Activated T-cell treated with anti-CD3 and anti-CD28 coated beads for 4 hours (primary cell): ENCODE measurements around the gene UBTD2.
"Not testable (repeated sequence)": the region's sequence is repeated elsewhere in the genome, so short reads cannot be mapped to it uniquely, and the experiment has no call there.

ENCODE experiments used
- DNase-seq: peaks from one replicate; pipeline ENCODE4 v3.0.0-alpha.2; 2020

The UBTD2 gene

DNA sequence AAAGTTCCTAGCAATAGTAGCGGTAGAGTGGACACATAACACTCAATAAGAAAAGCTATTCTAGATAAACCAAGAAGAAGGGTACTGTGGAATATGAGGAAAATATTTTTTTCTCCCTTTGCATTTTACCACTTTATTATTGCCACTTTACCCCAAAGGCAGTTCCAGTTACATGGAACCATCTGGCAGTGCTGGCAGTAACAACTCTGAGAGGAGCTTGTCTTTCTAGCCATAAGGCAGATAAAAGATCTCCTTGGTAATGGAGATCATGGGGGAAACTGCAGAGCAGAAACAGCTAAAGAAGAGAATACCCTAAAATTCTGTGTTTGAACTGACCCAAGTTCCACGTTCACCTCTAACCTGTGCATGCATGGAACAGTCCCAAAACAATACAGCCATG is 38.5 kb downstream of the UBTD2 start:
- no peak for DNase-seq

GRCh38 chr5:172243302-172243701 is 40.3 kb downstream of the UBTD2 start:
- DNase-seq = no peak

- DNase-seq = no peak
These were observed 45.2 kb downstream of the UBTD2 start for GRCh38 chr5:172238334-172238733.

- DNase-seq = no peak
These were observed 47.5 kb downstream of the UBTD2 start for GRCh38 chr5:172235827-172236736.

DNA sequence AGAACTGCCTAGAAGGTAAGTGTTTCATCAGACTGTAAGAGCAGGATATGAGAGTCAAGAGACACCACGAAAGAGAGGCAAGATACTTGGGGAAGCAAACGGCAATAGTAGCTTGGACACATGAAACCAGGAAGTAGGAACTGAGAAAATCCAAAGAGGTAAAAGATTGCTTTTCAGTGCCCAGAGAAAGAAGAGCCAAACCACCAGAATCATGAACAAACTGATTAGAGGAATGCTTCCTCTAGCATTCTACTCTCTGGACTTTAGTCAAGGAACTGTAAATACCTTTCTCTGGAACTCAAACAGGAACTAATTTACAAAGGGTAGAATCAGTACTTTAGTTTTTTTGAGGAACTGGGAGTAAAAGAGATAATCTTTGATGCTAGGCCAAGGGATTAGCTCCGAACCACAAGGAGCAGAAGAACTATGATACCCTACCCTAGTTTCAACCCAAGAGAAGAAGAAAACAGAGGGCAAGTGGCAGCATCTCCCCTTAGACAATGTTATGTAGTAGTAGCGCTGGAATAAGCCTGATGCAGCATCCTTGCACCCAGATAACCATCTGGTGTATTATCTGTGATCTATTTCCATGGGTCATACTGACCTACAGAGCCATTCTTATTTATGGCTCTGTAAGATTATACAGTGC is 48.3 kb downstream of the UBTD2 start:
- no peak for DNase-seq

DNA sequence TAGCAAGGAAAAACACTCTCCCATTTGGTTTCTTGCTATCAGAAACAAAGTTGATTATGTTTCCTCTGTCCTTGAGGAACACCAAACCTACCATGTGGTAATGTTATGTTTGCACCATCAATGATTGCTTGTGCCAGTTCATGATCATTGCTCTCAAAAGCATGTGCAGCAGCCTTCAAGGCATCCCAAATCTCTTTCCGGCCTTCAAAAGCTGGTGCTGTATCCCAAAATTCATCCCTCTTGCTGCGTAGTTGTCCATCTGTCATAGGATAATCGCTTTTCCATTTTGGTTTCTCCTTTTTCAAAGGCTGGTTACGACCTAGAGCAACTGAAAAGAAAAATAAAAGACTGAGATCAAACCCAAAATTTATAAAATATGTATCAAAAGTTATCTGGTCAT is 49.5 kb downstream of the UBTD2 start:
- DNase-seq = no peak

DNA sequence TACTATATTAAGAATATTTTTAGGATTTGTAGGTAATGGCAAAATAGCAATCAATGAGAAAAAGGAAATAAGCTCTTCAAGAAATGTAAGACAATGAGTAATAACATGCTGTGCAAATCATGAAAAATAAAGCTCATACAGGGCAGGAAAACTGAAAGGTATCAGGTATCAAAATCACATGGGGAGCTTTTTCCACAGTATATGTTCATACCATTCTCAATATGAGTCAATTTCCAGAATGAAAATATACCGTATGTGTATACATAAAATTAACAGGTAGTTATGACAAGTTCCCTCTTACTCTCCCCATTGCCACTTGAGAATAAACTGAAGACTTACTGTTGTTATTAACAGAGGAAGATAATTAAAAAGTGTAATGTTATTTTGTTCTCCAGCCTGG is 53.7 kb downstream of the UBTD2 start:
- no peak for DNase-seq

DNA sequence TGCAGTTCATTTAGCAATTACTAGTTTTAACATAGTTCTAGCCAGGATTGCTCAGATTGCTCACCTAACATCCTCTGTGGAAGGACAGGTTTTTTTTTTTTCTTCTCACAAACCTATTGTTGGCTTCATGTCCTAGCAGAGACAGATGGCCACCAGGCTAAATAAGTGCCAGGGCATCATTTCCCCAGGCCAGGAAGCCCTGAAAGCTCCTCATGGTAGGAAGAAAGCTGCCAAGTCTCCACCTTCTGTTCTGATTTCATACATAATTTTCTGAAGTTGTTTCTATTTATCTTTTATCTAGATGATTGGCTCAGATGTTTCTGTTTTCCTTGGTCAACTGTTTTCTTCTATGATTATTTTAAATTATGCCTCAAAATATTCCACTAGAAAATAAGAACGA is 58.6 kb downstream of the UBTD2 start:
- no peak for DNase-seq

DNA sequence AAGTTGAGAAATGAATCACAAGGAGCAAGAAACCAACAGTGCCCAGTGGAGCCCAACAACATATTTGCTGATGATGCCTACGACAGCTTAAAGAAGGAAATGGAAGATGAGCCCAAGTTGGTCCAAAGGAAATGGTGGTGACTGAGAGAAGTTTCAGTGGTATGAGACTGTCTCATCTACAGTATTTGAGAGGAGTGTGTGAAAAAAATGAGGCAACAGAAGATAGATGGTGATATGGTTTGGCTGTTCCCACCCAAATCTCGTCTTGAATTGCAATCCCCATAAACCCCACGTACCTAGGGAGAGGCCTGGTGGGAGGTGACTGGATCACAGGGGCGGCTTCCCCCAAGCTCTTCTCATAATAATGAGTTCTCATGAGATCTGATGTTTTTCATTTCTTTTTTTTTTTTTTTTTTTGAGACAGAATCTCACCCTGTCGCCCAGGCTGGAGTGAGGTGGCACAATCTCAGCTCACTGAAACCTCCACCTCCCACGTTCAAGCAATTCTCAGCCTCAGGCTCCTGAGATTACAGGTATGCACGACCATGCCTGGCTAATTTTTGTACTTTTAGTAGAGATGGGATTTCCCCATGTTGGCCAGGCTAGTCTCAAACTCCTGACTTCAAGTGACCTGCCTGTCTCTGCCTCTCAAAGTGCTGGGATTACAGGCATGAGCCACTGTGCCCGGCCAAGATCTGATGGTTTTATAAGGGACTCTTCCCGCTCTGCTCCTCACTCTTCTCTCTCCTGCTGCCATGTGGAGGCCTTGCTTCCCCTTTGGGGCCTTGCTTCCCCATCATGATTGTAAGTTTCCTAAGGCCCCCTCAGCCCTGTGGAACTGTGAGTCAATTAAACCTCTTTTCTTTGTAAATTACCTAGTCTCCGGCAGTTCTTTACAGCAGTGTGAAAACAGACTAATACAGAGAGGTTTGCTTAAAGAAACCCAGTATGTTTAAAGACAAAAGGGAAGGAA is 59.4 kb downstream of the UBTD2 start:
- DNase-seq = no peak

GRCh38 chr5:172219296-172219695 is 64.3 kb downstream of the UBTD2 start:
- DNase-seq = no peak

DNA sequence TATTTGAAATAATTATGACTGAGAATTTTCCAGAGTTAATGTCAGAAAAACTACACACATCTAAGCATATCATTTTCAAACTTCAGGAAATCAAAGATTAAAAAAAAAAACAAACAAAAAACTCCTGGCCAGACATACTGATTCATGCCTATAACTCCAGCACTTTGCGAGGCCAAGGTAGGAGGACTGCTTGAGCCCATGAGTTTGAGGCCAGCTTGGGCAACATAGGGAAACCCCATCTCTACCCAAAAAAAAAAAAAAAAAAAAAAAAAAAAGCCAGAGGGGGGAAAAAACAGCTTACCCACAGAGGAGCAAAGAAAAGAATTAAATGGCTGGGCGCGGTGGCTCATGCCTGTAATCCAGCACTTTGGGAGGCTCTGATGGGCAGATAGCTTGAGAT is 67.2 kb downstream of the UBTD2 start:
- no peak for DNase-seq

GRCh38 chr5:172213126-172213525 is 70.4 kb downstream of the UBTD2 start:
- DNase-seq = no peak

GRCh38 chr5:172211676-172212075 is 71.9 kb downstream of the UBTD2 start:
- no peak for DNase-seq

- DNase-seq = no peak
These were observed 73.8 kb downstream of the UBTD2 start for GRCh38 chr5:172209714-172210113.

DNA sequence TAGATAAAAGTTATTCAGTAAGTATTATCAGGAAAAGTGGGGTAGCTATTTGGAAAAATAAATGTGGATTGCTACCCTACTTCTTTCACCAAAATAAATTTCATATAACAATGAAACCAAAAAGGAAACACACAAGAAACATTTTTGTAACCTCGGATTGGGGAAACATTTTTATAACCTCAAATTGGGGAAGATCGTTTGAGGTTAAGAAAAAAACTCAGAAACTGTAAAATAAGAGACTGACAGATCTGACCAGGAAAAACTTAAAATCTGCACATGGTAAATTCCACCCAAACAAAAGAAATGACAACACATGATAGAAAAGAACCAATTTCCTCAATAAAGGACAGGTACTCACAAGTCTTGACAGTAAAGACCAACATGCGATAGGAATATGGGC is 76.1 kb downstream of the UBTD2 start:
- DNase-seq = no peak

DNA sequence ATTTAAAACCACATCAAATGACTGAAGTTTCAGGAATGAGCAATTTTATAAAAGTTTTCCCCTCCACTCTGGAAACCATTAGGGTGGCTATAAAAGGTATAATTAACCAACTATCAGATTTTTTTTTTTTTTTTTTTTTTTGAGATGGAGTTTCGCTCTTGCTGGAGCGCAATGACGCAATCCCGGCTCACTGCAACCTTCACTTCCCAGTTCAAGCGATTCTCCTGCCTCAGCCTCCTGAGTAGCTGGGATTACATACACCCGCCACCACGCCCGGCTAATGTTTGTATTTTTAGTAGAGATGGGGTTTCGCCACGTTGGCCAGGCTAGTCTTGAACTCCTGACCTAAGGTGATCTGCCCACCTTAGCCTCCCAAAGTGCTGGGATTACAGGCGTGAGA is 77.6 kb downstream of the UBTD2 start:
- not testable (repeated sequence) for DNase-seq

DNA sequence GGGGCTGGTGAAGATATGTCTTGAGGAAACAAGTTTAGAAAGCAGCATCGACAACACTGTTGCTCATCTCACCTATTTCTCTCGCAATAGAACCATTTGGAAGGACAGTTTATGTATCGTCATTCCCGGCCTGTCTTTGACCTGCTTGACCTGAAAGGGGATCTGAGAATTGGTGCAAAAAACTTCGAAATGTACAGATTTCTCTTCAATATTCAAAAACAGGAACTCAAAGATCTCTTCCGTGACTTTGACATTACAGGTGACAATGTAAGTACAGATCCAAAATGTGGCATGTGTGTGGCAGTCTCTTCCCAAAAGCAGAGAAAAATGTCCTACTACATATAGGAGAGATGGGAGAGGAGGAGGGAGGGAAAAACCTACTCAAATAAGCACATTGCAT is 83.1 kb downstream of the UBTD2 start:
- DNase-seq = no peak

DNA sequence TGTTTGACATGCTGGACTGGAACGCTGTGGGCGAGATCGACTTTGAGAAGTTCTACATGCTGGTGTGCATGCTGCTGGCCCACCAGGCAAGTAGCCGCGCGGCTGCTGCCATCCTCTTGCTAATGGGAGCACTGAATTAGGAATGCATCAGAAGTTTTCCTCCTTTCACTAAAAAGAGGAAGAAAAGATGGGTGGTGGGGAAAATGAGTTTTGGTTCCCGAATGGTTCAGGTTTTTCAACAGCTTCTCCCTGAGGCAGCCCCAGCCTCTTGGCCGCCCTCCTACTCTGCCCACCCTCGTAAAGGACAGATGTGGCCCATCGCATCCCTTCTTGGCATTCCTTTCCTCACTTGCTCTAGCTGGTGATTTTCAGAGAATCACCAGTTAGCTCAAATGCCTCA is 84.1 kb downstream of the UBTD2 start:
- no peak for DNase-seq

GRCh38 chr5:172197775-172198174 is 85.8 kb downstream of the UBTD2 start:
- not testable (repeated sequence) for DNase-seq

- DNase-seq = no peak
These were observed 88.4 kb downstream of the UBTD2 start for GRCh38 chr5:172194985-172195774.

GRCh38 chr5:172193872-172194271 is 89.7 kb downstream of the UBTD2 start, which contains the start of gene EFCAB9:
TSS of gene EFCAB9 (plus strand) at chr5:172194172. CDS start at chr5:172194173, 1 bp downstream.
- DNase-seq = no peak

DNA sequence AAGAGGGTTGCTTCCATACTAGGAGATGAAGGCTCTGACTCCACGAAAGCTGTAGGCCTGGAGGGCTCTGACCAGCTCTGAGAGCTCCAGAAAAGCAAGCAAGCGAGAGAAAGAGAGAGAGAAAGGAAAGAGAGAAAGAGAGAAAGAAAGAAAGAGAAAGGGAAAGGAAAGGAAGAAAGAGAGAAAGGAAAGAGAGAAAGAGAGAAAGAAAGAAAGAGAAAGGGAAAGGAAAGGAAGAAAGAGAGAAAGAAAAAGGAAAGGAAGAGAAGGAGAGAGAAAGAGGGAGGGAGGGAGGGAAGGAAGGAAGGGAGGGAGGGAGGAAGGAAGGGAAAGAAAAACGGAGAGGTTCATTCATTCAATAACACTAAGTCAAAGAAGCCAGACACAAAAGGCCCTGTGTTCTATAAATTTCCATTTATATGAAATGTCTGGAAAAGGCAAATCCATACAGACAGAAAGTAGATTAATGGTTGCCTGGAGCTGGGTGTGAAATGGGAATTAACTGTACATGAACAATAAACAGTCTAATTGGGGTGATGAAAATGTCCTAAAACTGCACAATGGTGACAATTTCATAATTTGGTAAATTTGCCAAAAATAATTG is 93.8 kb downstream of the UBTD2 start:
- DNase-seq = no peak
